ENCODE data around the gene GPR37.
A peak's percentile ranks its signal among the peaks of the same experiment; 100 is the strongest.

Gene GPR37, protein sequence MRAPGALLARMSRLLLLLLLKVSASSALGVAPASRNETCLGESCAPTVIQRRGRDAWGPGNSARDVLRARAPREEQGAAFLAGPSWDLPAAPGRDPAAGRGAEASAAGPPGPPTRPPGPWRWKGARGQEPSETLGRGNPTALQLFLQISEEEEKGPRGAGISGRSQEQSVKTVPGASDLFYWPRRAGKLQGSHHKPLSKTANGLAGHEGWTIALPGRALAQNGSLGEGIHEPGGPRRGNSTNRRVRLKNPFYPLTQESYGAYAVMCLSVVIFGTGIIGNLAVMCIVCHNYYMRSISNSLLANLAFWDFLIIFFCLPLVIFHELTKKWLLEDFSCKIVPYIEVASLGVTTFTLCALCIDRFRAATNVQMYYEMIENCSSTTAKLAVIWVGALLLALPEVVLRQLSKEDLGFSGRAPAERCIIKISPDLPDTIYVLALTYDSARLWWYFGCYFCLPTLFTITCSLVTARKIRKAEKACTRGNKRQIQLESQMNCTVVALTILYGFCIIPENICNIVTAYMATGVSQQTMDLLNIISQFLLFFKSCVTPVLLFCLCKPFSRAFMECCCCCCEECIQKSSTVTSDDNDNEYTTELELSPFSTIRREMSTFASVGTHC

DNA sequence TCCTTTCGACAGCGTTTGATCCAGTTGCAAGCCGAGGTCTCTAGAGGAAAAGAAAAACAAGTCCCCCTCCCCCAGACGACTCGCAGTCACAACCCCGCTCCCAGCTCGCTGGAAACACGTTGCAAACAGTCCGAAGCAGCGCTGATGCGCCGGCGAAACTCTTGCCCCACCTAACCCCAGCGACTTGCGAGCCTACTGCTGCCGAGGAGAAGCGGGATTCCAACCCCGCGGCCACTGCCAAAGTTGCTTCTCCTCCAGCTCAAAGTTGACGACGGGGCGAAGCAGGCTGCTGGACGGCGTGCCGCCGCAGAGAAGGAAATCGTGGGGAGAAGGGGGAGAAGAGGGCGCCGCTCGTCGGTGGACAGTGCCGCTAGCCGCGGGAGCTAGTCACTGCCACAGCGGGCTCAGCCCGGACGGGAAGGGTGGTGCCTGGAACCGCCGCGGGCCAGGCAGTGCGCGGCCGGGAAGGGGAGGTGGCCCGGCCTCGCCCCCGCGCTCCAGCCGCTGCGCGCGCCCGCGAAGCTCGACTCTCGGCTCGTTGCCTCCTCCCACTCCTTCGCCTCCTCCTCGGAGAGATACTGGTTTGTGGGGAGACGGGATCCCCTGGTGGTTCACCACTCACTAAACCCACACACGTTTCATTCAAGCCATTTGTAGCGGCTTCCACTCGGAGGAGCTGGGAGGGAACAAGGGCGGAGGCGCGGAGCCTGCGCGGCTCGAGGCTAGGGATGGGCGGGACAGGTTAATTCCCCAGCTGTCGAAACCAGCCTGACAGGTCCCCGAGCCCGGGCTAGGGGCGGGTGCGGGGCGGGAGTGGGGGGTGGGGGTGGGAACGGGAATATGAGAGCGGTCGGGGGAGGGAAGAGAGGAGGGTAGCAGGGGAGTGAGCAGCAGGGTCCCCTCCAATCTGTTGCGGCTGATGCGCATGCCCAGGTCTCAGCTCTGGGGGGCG is at the start of gene GPR37:
Gene GPR37, minus strand, starts transcription at position 392 of the 952 bp plus-strand sequence. CDS start 816 bp downstream, outside the sequence.
- in situ Hi-C loops (cut with HindIII; ENCODE audit: low pct_ligation_motif_present, low pct_unique_long_range_greater_than_20kb, low sequenced_read_pairs): no loop called here

DNA sequence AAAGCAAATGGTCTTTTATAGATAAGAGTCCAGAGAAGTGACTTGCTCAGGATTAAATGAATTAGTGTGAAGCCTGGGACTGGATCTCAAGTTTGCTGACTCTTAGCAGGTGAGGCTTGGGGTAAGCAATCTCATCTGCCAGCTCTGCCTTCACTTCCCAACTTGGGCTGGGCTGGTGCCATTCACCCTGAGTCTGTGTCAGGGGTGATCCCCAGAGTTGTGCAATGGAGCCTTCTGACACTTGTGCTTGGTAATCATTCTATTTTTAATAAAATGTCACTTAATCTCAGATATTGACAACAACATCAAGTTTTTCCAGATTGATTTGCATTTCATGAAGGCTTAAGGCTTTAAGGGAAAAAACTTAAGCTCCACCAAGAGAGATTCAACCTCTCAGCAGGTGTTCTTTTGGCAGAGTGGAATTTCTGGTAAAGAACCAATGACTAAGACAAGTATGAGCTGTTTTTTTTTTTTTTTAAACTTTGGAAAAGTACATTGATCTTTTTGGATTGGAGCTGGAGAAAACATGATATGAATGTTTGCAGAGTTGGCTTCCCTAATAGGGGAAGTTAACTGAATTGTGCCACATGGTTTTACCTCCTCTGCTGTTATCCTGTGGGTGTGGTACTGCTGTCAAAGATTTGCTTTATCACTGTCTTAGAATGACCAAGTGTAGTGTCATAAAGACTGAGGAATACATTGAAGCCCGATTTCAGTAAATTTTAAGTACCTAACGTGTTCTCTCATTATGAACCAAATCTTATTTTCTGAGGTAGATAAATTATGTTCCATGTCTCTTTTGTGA is 48.6 kb upstream of the GPR37 start:
- in situ Hi-C loops (cut with HindIII; ENCODE audit: low pct_ligation_motif_present, low pct_unique_long_range_greater_than_20kb, low sequenced_read_pairs): no loop called here
- no peak for DNase-seq

More for the DNA sequence above, at the start of gene GPR37:
- DNase-seq: peak; percentile 68

DNA sequence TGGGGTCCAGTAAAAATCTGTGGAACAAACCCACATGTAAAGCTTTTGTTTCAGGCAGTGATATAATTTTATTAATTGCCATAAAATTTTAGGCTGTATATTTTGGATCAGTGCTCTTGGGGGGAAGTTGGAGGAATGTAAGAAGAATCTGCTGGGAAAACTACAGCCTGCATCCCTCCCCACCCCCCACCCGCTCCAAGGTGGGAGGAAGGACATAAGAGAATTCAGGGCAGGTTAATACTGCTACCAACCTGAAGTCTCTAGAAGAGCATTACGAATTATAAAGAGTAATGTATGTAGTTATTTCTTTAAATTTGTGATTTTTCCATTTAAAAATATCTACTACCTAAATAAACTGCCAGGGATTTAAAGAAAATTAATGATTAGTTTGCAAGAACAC is 47.2 kb upstream of the GPR37 start:
- in situ Hi-C loops (cut with HindIII; ENCODE audit: low pct_ligation_motif_present, low pct_unique_long_range_greater_than_20kb, low sequenced_read_pairs): no loop called here
- no peak for DNase-seq

DNA sequence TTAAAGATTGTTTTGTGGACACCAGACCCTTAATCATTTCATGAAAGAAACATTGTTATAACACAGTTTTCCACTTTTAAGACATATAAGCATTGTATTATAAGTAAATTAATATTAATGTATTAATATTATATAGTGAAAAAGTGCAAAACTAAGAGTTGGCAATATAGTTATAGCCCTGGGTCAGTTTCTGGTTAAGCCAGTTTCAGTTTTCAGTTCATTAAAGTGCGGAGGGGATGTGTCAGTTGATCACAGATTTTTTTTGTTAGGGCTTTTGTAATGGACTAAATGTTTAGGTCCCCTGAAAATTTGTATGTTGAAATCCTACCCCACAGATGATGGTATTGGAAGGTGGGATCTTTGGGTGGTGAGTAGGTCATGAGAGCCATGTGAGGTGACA is 45.7 kb upstream of the GPR37 start:
- no peak for DNase-seq
- in situ Hi-C loops (cut with HindIII; ENCODE audit: low pct_ligation_motif_present, low pct_unique_long_range_greater_than_20kb, low sequenced_read_pairs): no loop called here

DNA sequence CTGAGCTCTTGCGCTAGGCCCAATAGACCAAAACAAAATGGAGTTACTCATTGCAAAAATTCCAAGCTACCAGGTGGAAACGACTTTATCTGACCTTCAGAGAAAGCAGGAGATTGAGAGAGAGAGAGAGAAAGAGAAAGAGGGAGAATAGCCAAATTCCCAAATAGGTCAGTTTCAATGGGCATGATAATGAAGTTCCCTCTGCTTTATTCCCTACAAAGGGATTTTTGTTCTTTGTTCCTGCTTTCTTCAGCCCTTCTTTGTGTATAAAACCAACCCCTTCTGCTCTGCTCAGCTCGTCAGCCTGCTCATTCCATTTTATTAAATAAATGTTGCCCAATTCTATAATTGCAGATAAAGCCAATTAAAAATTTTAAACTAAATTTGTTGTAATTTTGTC is 45.0 kb upstream of the GPR37 start:
- DNase-seq: no peak
- in situ Hi-C loops (cut with HindIII; ENCODE audit: low pct_ligation_motif_present, low pct_unique_long_range_greater_than_20kb, low sequenced_read_pairs): no loop called here

DNA sequence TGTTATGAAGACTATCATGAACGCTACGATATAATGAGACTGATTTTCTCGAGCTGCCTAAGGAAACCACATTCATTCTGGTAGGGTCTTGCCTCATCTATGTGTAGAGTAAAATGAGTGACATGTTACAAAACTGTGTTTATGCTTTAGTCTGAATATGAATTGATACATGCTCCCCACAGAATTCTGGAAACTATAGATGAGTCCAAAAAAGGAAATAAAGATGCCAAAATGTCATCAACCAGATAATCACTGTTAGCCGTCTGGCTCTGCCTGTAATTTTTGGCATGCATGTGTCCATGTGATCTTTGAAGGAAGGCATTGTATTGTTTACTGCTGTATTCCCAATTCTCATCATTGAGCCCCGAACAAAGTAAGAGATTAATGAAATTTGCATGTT is 42.6 kb upstream of the GPR37 start:
- in situ Hi-C loops (cut with HindIII; ENCODE audit: low pct_ligation_motif_present, low pct_unique_long_range_greater_than_20kb, low sequenced_read_pairs): no loop called here
- no peak for DNase-seq

DNA sequence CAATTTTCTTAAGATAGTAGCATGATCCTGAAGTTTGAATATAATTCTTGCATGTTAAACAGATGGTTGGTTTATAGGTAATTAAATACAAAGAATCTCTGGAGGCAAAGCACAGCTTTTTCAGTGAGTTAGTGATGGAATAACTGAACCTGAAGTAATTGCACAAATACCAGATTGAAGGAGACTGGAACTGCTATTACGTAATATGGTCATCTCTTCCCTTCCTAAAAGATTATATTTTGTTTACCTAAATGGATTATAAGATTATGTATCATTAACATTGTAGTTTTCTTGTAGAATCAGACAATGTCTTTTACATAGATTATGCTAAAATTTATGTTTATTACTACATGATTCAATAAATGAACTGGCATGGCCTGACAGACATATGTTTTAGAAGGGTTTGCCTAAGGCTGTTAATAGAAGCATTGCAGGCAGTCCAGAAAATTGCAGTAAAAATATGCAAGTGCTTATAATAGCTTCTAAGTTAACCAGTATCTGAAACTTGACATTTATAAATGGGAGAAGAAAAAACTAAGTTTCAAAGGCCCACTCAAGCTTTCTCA is 35.8 kb upstream of the GPR37 start:
- DNase-seq: no peak
- in situ Hi-C loops (cut with HindIII; ENCODE audit: low pct_ligation_motif_present, low pct_unique_long_range_greater_than_20kb, low sequenced_read_pairs): no loop called here

DNA sequence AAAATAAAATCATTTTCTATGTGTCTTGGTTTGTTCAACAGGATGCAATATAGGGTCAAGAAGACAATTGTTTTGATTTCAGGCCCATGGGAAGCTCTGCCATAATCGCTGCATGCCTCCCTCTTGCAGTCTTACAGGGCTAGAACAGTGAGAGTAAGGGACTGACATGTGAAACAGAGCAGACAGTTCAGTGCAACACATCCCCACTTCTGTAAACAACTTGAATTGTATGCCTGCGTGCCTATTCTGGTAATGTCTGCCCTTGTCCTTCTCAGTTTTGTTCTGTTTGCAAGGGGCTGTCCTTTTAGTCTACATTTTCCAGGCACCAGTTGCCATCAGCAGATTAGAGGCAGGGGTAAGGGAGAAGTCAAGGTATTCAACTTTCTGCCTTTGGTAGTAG is 34.8 kb upstream of the GPR37 start:
- no peak for DNase-seq
- in situ Hi-C loops (cut with HindIII; ENCODE audit: low pct_ligation_motif_present, low pct_unique_long_range_greater_than_20kb, low sequenced_read_pairs): no loop called here

DNA sequence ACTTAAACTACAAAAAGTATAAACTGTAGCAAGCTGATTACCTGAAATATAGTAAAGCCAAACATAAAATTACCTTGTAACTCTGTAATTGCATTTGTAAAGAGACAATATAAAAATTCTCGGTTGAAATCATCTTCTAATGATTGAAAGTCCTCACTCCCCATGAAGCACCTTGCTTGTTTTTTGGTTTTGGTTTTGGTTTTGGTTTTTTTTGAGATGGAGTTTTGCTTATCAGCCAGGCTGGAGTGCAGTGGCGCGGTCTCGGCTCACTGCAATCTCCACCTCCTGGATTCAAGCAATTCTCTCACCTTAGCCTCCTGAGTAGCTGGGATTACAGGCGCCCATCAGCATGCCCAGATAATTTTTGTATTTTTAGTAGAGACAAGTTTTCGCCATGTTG is 33.9 kb upstream of the GPR37 start:
- in situ Hi-C loops (cut with HindIII; ENCODE audit: low pct_ligation_motif_present, low pct_unique_long_range_greater_than_20kb, low sequenced_read_pairs): no loop called here

DNA sequence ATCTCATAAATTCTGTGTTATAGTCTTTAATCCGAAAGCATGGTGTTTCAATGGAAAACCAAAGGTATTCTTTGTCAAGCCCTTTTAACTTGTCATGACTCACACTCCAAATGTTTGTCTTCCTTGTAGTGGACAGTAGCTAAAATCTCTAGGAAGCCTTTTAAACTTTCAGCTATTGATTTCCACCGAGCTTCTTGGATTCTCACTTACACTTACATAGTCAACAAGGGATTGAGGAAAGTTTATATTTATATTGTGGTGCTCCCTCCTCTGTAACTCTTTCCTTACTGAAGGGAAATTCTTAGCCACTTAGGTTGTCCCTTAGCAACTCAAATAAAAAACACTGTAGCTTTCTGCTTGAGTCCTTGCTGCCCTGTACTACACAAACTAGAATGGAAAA is 31.2 kb upstream of the GPR37 start:
- DNase-seq: no peak

More for the DNA sequence above, 33.9 kb upstream of the GPR37 start:
- no peak for DNase-seq

DNA sequence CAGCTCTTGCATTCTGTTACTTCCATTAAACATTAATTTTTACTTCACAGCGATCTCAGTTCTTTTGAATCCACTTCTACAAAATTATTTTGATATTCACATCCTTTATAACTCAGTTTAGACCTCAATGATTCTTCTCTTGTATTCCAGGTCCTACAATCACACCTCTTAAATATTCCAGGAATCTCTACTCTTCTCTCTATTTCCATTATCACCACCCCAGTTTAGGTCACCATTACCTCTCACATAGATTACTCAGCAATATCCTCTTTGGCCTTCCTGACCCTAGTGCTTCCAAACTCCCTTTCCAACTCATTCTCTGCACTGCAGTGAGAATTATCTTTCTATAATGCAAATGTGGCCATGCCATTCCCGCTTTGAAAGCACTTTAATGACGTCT is 27.1 kb upstream of the GPR37 start:
- in situ Hi-C loops (cut with HindIII; ENCODE audit: low pct_ligation_motif_present, low pct_unique_long_range_greater_than_20kb, low sequenced_read_pairs): no loop called here
- DNase-seq: no peak

More for the DNA sequence above, 31.2 kb upstream of the GPR37 start:
- in situ Hi-C loops (cut with HindIII; ENCODE audit: low pct_ligation_motif_present, low pct_unique_long_range_greater_than_20kb, low sequenced_read_pairs): no loop called here

DNA sequence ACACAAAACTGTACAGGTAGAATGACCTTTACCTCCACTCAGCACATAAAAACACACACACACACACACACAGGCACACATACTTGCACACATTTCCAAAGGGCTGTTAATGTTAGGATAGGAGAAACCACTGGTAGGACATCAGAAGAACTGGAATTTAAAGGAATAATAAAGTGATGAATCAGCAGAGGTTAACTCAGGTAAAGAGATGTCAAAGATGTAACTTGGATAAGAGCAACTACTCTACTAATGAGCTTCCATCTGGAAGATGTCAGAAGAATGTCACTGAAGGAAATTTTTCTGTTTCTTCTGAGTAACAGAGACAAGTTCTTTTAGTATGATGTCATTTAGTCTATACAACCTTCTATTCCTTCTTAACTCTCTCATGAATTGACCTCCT is 26.4 kb upstream of the GPR37 start:
- no peak for DNase-seq

DNA sequence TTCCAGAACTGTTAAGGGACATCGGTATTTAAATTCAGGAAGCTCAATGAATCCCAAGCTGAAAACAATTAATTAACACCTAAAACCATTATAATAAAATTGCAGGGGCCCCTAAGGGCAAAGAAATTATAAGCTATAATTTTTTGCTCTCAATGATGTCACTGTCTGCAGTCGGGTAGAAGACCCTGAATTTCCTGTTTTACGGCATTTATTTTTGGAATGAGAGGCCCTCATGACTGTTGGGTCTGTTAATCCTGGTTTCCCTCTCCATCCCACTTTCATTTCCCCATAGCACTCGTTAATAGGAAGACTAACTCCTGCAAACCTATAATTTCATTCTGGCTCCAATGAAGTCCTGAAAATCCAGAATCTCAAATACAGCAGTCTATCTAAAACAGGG is 25.8 kb upstream of the GPR37 start:
- in situ Hi-C loops (cut with HindIII; ENCODE audit: low pct_ligation_motif_present, low pct_unique_long_range_greater_than_20kb, low sequenced_read_pairs): no loop called here
- no peak for DNase-seq

More for the DNA sequence above, 26.4 kb upstream of the GPR37 start:
- in situ Hi-C loops (cut with HindIII; ENCODE audit: low pct_ligation_motif_present, low pct_unique_long_range_greater_than_20kb, low sequenced_read_pairs): no loop called here

DNA sequence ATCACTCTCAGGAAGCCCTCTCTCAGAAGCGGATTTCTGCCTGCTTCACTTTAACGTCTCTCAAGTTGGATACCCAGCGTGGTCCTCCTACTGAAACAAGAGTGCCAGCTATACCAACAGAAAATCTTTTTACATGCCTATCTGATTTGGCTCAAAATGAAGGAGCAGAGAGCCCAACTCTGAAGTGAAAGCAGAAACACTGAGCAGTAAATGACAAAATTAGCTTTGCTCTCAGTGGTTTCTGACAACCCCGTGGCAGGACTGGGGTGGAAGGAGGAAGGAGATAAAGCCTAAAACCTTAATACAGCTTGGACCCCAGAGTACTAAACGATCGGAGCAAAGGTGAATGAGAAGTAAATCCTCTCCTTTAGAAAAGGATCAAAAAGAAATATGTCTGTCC is 25.1 kb upstream of the GPR37 start:
- in situ Hi-C loops (cut with HindIII; ENCODE audit: low pct_ligation_motif_present, low pct_unique_long_range_greater_than_20kb, low sequenced_read_pairs): no loop called here
- DNase-seq: no peak

DNA sequence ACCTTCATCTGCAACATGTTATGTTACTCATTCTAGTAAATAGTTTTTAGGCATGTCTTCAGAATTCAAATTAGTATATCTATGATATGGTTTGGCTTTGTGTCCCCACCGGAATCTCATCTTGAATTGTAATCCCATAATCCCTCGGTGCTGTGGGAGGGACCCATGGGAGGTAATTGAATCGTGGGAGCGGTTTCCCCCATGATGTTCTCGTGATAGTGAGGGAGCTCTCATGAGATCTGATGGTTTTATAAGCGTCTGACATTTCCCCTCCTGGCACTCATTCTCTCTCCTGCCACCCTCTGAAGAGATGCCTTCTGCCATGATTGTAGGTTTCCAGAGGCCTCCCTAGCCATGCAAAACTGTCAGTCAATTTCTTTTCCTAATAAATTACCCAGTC is 20.4 kb upstream of the GPR37 start:
- no peak for DNase-seq
- in situ Hi-C loops (cut with HindIII; ENCODE audit: low pct_ligation_motif_present, low pct_unique_long_range_greater_than_20kb, low sequenced_read_pairs): no loop called here

DNA sequence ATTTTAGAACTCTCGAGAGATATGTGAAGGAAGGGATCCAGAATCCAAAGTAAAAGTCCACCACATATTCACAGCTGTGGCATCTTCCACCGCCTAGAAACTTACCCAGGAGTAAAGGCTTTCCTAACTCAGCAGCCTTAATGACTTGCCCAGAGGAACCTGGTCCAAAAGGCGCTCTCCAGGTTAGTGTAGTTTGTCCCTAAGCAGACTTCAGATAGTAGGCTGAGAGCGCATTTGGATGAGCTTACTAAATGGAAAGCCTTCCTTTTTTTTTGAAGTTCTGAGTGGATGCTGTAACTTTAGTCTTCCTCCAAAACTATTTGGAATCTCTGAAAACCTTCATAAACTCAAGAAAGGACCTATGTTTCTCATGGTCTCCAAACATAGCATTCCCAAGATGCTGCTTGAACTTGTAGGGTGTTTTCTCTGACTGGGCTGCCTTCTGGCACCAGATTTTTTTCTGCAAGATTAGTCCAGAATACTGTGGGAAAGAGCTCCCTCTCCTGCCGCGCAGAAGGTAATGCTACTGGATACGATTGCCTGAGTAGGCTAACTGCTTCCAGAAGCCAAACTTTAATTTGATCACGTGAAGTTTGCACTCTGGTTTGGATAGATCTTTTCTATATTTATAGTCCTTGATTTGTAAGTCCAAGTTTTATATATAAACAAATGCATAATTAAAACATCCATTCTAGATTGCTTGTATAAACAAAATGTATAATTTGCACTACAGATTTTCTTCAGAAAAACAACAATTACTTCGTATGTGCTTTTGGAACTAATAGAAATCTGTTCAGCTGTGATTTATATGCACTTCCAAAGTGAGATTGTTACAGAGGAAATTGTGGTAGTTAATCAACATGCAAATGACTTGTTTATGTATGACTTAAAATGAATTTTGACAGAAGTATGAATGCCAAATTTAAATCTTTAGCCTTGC is 19.6 kb upstream of the GPR37 start:
- in situ Hi-C loops (cut with HindIII; ENCODE audit: low pct_ligation_motif_present, low pct_unique_long_range_greater_than_20kb, low sequenced_read_pairs): no loop called here

DNA sequence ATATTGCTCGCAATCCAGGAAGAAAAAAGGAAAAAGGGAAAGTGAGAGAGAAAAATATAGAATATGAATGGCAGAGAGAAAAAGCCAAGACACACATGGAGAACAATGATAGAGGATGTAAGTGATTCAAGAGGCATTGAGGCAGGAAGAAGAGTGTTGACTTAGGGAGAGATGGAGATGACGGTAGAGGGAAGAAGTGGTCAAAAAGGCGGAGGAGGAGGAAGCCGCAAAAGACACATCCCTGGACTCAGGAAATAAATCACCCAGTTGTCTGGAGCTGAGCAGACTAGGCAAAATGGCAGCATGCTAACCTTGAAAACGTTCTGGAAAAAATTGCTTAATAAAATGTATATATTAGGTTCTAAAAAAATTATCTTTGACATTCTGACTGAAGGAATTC is 17.7 kb upstream of the GPR37 start:
- in situ Hi-C loops (cut with HindIII; ENCODE audit: low pct_ligation_motif_present, low pct_unique_long_range_greater_than_20kb, low sequenced_read_pairs): no loop called here
- no peak for DNase-seq

More for the DNA sequence above, 19.6 kb upstream of the GPR37 start:
- peak; percentile 68 for DNase-seq

Data from ACHN (cell line).